Transverse colon (tissue), 4 donors: ENCODE results near the gene SIM2.

Experiments used
- CTCF ChIP-seq, 5 experiments: fragments of 200-600 bp in 3 of 5; fragments of 450-650 bp in 2 of 5; sonication (generic) in 3 of 5; IDR thresholded peaks; 1 replicate in 2 of 5; 2 replicates in 3 of 5; pipeline ENCODE4 v1.5.1; 2016 to 2017; ENCODE audit warnings: antibody characterized with exemption in 5 of 5, inconsistent platforms in 3 of 5, mild to moderate bottlenecking in 2 of 5, moderate library complexity in 1 of 5
- EP300 ChIP-seq: sonication (generic); formaldehyde crosslinking; IDR thresholded peaks from one replicate; pipeline ENCODE4 v1.6.1; 2017; ENCODE audit warnings: antibody characterized with exemption, low read depth
- POLR2A ChIP-seq: fragments of 450-650 bp; IDR thresholded peaks from one replicate; pipeline ENCODE4 v1.6.1; 2016; ENCODE audit warnings: antibody characterized with exemption, mild to moderate bottlenecking, moderate library complexity
- POLR2AphosphoS5 ChIP-seq, 3 donors: sonication (generic); formaldehyde crosslinking; IDR thresholded peaks; one replicate each; pipeline ENCODE4 v1.6.1; 2016; ENCODE audit warnings: antibody characterized with exemption in 3 of 3

GRCh38 chr21:36698981-36699545, at the start of gene SIM2:
- TF ChIP-seq CTCF (IDR thresholded peaks at IDR 0.05) (no peak), POLR2A (no peak), POLR2AphosphoS5 (IDR thresholded peaks at IDR 0.05) (no peak), EP300 (no peak)
